GM13976 (cell line): Measurements from ENCODE around the gene HCFC1.
A peak's percentile ranks its signal among the peaks of the same experiment; 100 is the strongest.

Source experiments
- DNase-seq: peaks from one replicate; pipeline ENCODE4 v3.0.0; 2012; ENCODE audit warnings: low spot score
- in situ Hi-C: fragments of 300-500 bp; cut with MboI; formaldehyde crosslinking; loops from one replicate; pipeline ENCODE4 v1.12.0; 2022; ENCODE audit warnings: low sequenced_read_pairs, mixed read lengths, inconsistent platforms; ENCODE audit not compliant: unreplicated experiment
- TF ChIP-seq, protein P1 (sequence below): IDR thresholded peaks from 2 replicates; pipeline ENCODE4 v1.5.1; 2012; ENCODE audit warnings: borderline replicate concordance, mild to moderate bottlenecking; ENCODE audit not compliant: insufficient read depth; ENCODE audit errors: extremely low read depth, missing control alignments, control extremely low read depth

The HCFC1 gene

DNA sequence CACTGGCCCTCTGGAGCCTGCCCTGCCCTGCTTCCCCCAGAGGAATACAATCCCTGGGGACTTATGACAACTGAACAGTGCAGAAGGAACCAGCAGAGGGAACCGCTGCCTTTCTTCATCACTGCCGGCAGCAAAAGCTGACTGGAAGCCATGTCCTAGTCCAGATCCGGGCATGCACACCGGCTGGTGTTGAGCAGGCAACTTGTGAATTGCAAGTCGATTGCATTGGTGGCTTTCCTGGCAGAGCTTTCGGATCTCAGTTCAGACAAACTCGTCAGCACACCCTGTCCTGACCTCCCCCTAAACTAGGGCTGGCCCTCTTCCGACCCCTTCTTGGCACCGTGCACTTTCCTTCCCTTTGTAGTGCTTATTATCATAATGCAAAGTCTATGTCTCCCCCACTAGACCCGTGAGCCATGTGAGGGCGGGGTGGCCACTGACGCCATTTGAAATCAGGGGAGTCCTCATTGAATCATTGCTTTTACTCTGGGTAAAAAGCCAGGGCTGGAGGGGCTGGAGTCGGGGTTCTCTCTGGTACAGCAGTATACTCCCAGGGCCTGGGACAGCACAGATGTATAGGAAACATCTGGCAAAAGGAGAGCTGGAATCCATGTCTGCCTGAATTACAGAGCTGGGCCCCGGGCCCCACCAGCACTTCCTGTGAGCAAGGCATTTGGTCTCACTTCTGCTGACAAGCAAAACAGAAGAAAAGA, 47.3 kb downstream of the HCFC1 start:
- DNase-seq = no peak
- in situ Hi-C loops = no loop called here
- TF ChIP-seq, protein P1, sequence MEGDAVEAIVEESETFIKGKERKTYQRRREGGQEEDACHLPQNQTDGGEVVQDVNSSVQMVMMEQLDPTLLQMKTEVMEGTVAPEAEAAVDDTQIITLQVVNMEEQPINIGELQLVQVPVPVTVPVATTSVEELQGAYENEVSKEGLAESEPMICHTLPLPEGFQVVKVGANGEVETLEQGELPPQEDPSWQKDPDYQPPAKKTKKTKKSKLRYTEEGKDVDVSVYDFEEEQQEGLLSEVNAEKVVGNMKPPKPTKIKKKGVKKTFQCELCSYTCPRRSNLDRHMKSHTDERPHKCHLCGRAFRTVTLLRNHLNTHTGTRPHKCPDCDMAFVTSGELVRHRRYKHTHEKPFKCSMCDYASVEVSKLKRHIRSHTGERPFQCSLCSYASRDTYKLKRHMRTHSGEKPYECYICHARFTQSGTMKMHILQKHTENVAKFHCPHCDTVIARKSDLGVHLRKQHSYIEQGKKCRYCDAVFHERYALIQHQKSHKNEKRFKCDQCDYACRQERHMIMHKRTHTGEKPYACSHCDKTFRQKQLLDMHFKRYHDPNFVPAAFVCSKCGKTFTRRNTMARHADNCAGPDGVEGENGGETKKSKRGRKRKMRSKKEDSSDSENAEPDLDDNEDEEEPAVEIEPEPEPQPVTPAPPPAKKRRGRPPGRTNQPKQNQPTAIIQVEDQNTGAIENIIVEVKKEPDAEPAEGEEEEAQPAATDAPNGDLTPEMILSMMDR = peak; percentile 9

DNA sequence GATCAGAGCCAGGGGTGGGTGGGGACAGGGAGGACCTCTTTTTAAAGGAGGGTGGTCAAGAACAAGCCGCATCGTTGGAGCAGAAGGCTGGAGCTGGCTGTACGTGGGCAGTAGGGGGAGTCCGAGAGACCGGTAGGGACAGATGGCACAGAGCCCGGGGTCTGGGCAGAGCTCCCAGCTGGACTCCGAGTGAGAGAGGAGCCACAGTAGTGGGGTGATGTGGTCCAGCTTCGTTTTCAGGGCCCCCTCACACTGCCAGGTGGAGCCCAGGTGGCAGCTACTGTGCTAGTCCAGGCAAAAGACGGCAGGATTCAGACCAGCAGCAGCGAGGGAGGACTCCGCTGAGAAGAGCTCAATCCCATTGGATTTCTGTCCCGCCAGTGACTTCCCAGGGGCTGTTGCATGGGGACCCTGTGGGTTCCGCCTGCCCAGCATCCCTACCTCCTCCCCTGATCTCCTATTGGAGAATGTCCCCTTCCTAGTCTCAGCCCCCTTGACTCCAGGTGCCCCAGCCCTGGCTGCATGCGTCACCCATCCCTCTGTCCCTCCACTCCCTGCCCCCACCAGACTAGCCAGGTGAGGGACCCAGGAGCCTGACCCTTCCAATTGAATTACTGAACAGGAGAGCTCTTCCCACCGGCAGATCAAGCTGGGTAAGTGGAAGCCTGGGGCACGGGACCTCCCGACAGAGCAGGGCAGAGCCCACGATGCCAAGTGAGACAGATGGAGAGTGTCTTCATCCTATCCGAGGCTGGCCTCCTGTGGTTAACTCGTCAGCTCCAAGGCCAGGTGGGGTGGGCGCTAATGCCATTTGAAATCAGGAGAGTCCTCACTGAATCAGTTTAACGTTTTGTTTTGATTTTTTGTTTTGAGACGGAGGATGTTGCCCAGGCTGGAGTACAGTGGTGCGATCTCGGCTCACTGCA, 48.4 kb downstream of the HCFC1 start:
- DNase-seq = no peak
- in situ Hi-C loops = no loop called here
- TF ChIP-seq, protein P1 = peak; percentile 18

DNA sequence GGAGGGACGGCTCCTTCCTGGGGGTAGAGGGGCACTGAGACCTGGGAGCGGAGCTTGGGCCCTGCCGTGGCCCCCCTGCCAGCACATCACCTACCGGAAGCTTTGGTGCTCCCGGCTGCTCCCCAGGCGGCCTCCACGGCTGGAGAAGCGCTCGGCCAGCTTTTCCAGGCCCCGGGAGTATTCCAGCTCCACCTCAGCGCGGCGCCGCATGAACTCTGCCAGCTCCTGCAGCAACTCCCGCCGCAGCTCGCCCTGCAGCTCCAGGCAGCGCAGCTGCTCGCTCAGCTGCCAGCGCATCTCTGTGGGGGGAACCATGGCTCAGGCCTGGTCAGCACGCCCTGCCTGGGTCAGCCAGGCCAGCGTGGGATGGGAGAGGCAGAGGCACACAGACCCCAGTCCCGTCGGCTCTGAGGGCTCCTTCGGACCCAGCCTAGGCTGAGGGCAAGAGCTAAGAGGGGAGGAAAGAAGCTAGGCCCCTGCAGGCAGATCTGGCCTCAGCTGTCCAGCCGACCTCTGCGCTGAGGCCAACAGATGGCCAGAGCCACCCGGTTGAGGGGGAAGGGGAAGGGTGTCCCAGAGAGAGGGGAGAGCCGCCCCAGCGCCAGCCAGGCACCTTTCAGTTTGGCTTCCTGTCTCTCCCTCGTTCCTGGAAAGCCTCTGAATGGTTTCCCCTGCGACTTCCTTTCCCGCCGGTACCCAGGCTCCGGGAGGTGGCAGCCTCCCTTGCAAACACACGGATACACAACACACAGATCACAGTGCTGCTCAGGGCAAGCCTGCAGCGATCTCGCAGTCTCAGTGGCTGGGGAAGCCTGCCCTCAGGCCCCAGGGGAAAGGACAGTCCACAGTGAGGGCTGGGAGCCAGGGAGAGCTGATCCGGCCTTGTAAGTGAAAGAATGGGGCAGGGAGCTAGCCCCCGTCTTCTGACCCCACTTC, 49.8 kb downstream of the HCFC1 start:
- no peak for DNase-seq
- in situ Hi-C loops = no loop called here
- TF ChIP-seq, protein P1 = no peak

DNA sequence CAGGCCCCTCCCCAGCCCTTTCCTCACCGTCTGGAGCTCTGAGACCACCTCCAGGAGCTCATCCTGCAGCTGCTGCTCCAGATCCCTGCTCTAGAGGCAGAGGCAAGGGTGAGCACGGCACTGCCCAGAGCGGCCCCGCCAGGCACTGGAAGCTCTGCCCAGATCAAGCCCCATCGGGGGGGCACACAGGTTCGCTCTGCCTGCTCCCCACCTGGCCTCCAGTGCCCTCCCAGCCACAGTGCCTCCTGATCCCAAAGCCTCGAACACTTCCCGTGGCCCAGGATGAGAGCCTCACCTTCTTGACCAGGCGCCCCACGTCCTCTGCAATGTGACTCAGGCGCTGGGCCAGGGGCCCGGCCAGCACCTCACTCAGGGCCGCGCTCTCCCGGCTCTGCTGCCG, 50.5 kb downstream of the HCFC1 start:
- no peak for DNase-seq
- TF ChIP-seq, protein P1 = no peak
- in situ Hi-C loops = no loop called here

DNA sequence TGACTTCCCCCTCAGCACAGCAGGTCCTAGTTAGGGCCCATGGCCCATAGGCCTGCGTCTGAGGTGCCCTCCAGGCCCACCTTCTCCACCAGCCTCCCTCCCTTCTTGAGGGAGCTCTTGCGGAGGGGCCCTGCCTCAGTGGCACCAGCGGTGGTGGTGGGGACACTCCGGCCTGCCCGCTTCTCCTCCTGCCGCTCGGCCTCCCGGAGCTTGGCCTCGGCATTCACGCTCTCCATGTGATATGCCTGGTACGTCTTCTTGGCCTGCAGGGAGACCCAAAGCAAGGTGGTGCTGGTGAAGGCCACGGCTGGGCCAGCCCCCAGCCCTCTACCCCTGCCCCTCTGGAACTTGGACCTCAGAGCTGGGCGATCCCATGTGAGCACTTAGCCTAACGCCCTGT, 51.1 kb downstream of the HCFC1 start:
- in situ Hi-C loops = no loop called here
- TF ChIP-seq, protein P1 = no peak
- DNase-seq = no peak

DNA sequence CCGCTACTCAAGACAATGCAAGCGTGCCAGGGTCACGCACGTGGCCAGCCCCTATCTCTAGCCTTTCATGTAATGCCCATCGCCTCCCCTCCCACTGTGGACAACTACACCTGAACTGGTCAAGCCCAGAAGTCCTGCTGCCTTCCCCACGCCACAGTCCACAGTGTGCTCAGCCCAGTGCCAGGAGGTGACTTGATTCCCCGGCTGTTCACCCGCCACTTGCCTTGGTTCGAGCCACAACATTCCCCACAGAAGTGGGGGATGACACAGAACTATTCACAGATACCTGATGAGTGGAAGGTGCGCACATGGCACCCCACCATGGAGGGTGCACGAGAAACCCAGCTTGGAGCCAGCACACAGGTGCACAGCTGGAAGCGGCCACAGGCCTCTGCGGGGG, 52.3 kb downstream of the HCFC1 start:
- TF ChIP-seq, protein P1 = no peak
- DNase-seq = no peak
- in situ Hi-C loops = no loop called here
